HCT116 (cell line): ENCODE data around the gene ALB. TPM values are rescaled to one million over a fixed set of nuclear protein-coding genes. Genes with fewer than 3 reads are reported as not detected.

Experiments used
- ATAC-seq: fragments of 200-7000 bp; cut with Tn5 transposase; 2 replicates; pipeline ENCODE4 v1.9.1; 2020; ENCODE audit warnings: mild to moderate bottlenecking, moderate library complexity
- BruUV-seq: library from RNA; stranded (reverse); fragments of 400-500 nt; replicated peaks from 2 replicates; lab custom pipeline; 2021; lab: Mats Ljungman, UMichigan
- CTCF ChIA-PET: fragments of 300-600 bp; sonication (Branson Sonifier 250); formaldehyde crosslinking; loops from one replicate; lab custom pipeline; 2021; ENCODE audit warnings: antibody characterized with exemption; lab: Charles Lee
- POLR2A ChIA-PET: fragments of 300-600, 350-600 bp; sonication (Branson Sonifier 250); formaldehyde crosslinking; loops from one replicate; lab custom pipeline; 2021; ENCODE audit warnings: antibody characterized with exemption; lab: Charles Lee
- RAD21 ChIA-PET, 2 experiments: fragments of 300-600 bp; sonication (Branson Sonifier 250); formaldehyde crosslinking; loops; one replicate each; lab custom pipeline; 2023; ENCODE audit warnings: low total read pairs in 2 of 2; ENCODE audit not compliant: uncharacterized antibody in 2 of 2, unreplicated experiment in 2 of 2, low non-redundant PET in 1 of 2; lab: Charles Lee
- DNase-seq: peaks from one replicate; pipeline ENCODE4 v3.0.0-alpha.2; 2010; ENCODE audit warnings: low read depth, low spot score
- H2AFZ ChIP-seq: fragments of 200-600 bp; shearing (Covaris generic), sonication (generic); 2 replicates; pipeline ENCODE4 v1.6.1; 2017; ENCODE audit warnings: low read depth, mixed run types, mixed read lengths, antibody characterized with exemption, low read length; ENCODE audit not compliant: poor library complexity, severe bottlenecking
- H3K27ac ChIP-seq: 2 replicates; pipeline ENCODE4 v1.5.1; 2012; ENCODE audit warnings: low read depth, low read length
- H3K27me3 ChIP-seq: fragments of 200-600 bp; sonication (generic); 2 replicates; pipeline ENCODE4 v1.6.1; 2016; ENCODE audit warnings: mixed run types, low read length, mixed read lengths; ENCODE audit not compliant: insufficient read depth
- H3K36me3 ChIP-seq, 2 experiments: fragments of 200-500 bp in 1 of 2; fragments of 200-600 bp in 1 of 2; sonication (Bioruptor generic) in 1 of 2; sonication (generic) in 1 of 2; 2 replicates each; pipeline versions ENCODE4 v1.5.1 to v1.6.1; 2014 to 2016; ENCODE audit warnings: low read length in 2 of 2, inconsistent platforms in 1 of 2, mixed read lengths in 1 of 2, mixed run types in 1 of 2; ENCODE audit not compliant: insufficient read depth in 2 of 2, control insufficient read depth in 1 of 2
- H3K4me1 ChIP-seq, 2 experiments: fragments of 200-600 bp in 1 of 2; sonication (generic) in 1 of 2; 2 replicates each; pipeline versions ENCODE4 v1.5.1 to v1.6.1; 2012 to 2017; ENCODE audit warnings: low read length in 2 of 2, inconsistent platforms in 1 of 2, mild to moderate bottlenecking in 1 of 2, mixed read lengths in 1 of 2, mixed run types in 1 of 2, moderate library complexity in 1 of 2; ENCODE audit not compliant: insufficient read depth in 2 of 2, control insufficient read depth in 1 of 2
- H3K4me2 ChIP-seq: fragments of 200-600 bp; sonication (generic); 2 replicates; pipeline ENCODE4 v1.6.1; 2017; ENCODE audit warnings: mixed run types, low read length, mixed read lengths
- H3K4me3 ChIP-seq, 2 experiments: fragments of 200-600 bp in 1 of 2; sonication (generic) in 1 of 2; replicated peaks in 1 of 2; 2 replicates each; pipeline ENCODE4 v1.5.1; 2011 to 2016; ENCODE audit warnings: low read length in 2 of 2, control low read depth in 1 of 2, low read depth in 1 of 2, mild to moderate bottlenecking in 1 of 2, mixed read lengths in 1 of 2, mixed run types in 1 of 2
- H3K79me2 ChIP-seq: fragments of 200-600 bp; sonication (generic); 2 replicates; pipeline ENCODE4 v1.6.1; 2017; ENCODE audit warnings: mild to moderate bottlenecking, mixed run types, low read length, moderate library complexity, mixed read lengths; ENCODE audit not compliant: insufficient read depth
- H3K9ac ChIP-seq: fragments of 200-600 bp; sonication (generic); 2 replicates; pipeline ENCODE4 v1.6.1; 2016; ENCODE audit warnings: low read length, mixed read lengths
- H3K9me2 ChIP-seq: fragments of 200-600 bp; sonication (generic), shearing (Covaris generic); 2 replicates; pipeline ENCODE4 v1.6.1; 2017; ENCODE audit warnings: mixed run types, mild to moderate bottlenecking, moderate library complexity; ENCODE audit not compliant: insufficient read depth
- H3K9me3 ChIP-seq, 2 experiments: fragments of 200-500 bp in 1 of 2; fragments of 200-600 bp in 1 of 2; sonication (Bioruptor generic) in 1 of 2; sonication (generic) in 1 of 2; 2 replicates each; pipeline ENCODE4 v1.6.1; 2014 to 2017; ENCODE audit warnings: low read length in 2 of 2, mixed read lengths in 2 of 2, inconsistent platforms in 1 of 2, low read depth in 1 of 2, mild to moderate bottlenecking in 1 of 2, mixed run types in 1 of 2, moderate library complexity in 1 of 2; ENCODE audit not compliant: control insufficient read depth in 1 of 2, insufficient read depth in 1 of 2
- H4K20me1 ChIP-seq: fragments of 200-600 bp; sonication (generic), shearing (Covaris generic); 2 replicates; pipeline ENCODE4 v1.6.1; 2017; ENCODE audit warnings: mixed run types, mild to moderate bottlenecking, moderate library complexity; ENCODE audit not compliant: insufficient read depth
- CBX3 ChIP-seq: IDR thresholded peaks from 2 replicates; pipeline ENCODE4 v1.6.1; 2012; ENCODE audit warnings: low read depth
- CTCF ChIP-seq, 3 experiments: fragments of 200-600 bp in 1 of 3; sonication (generic) in 1 of 3; IDR thresholded peaks in 2 of 3; conservative IDR thresholded peaks in 1 of 3; 2 replicates each; pipeline ENCODE4 v1.5.1; 2012 to 2017; ENCODE audit warnings: low read depth in 2 of 3, low read length in 2 of 3, antibody characterized with exemption in 1 of 3, borderline replicate concordance in 1 of 3, control low read depth in 1 of 3, mild to moderate bottlenecking in 1 of 3, mixed read lengths in 1 of 3, mixed run types in 1 of 3, moderate library complexity in 1 of 3; ENCODE audit not compliant: insufficient read depth in 1 of 3
- EGR1 ChIP-seq: IDR thresholded peaks from 2 replicates; pipeline ENCODE4 v1.6.1; 2012; ENCODE audit warnings: low read depth
- ELF1 ChIP-seq: IDR thresholded peaks from 2 replicates; pipeline ENCODE4 v1.6.1; 2012; ENCODE audit warnings: low read depth, borderline replicate concordance
- EZH2 ChIP-seq: fragments of 200-600 bp; sonication (generic); IDR thresholded peaks from 2 replicates; pipeline ENCODE4 v1.6.1; 2017; ENCODE audit warnings: antibody characterized with exemption, mixed run types
- EZH2phosphoT487 ChIP-seq: fragments of 200-600 bp; IDR thresholded peaks from 2 replicates; pipeline ENCODE4 v1.6.1; 2018; ENCODE audit warnings: antibody characterized with exemption, borderline replicate concordance
- FOSL1 ChIP-seq: IDR thresholded peaks from 2 replicates; pipeline ENCODE4 v1.6.1; 2012; ENCODE audit warnings: low read depth
- JUND ChIP-seq: IDR thresholded peaks from 2 replicates; pipeline ENCODE4 v1.6.1; 2012
- POLR2A ChIP-seq: IDR thresholded peaks from 2 replicates; pipeline ENCODE4 v1.7.0; 2011; ENCODE audit warnings: borderline replicate concordance; ENCODE audit not compliant: insufficient read depth, insufficient read length; ENCODE audit errors: extremely low read depth
- POLR2AphosphoS5 ChIP-seq: IDR thresholded peaks from 2 replicates; pipeline ENCODE4 v1.6.1; 2011; ENCODE audit warnings: mild to moderate bottlenecking, low read depth, low read length, moderate library complexity
- RAD21 ChIP-seq: IDR thresholded peaks from 2 replicates; pipeline ENCODE4 v1.6.1; 2012; ENCODE audit warnings: low read depth, mild to moderate bottlenecking
- SIN3A ChIP-seq: IDR thresholded peaks from 2 replicates; pipeline ENCODE4 v1.6.1; 2012; ENCODE audit warnings: low read depth
- SP1 ChIP-seq: IDR thresholded peaks from 2 replicates; pipeline ENCODE4 v1.6.1; 2012; ENCODE audit warnings: low read depth
- SRF ChIP-seq: IDR thresholded peaks from 2 replicates; pipeline ENCODE4 v1.6.1; 2012; ENCODE audit warnings: low read depth
- TCF7L2 ChIP-seq: IDR thresholded peaks from 2 replicates; pipeline ENCODE4 v1.7.0; 2011; ENCODE audit warnings: borderline replicate concordance, inconsistent platforms; ENCODE audit not compliant: insufficient read depth, insufficient read length; ENCODE audit errors: extremely low read depth
- YY1 ChIP-seq: IDR thresholded peaks from 2 replicates; pipeline ENCODE4 v1.6.1; 2011; ENCODE audit warnings: low read length, low read depth, moderate library complexity, mild to moderate bottlenecking; ENCODE audit not compliant: insufficient replicate concordance; ENCODE audit errors: extremely low read depth
- ZNF274 ChIP-seq: fragments of 200-500 bp; sonication (Bioruptor generic); IDR thresholded peaks from 2 replicates; pipeline ENCODE4 v1.6.1; 2014; ENCODE audit warnings: mild to moderate bottlenecking, low read depth, low read length, inconsistent platforms
- intact Hi-C: fragments of 100-400 bp; cut with micrococcal nuclease; formaldehyde crosslinking; loops from 2 replicates; pipeline ENCODE4 v1.10.0; 2022
- total RNA-seq: library from RNA; stranded (reverse); gene quantifications from one replicate; pipeline ENCODE4 v1.2.1, GENCODE V29; 2021; ENCODE audit not compliant: unreplicated experiment
- TF ChIP-seq, protein P1 (sequence below): IDR thresholded peaks from 2 replicates; pipeline ENCODE4 v1.6.1; 2012; ENCODE audit warnings: low read depth
- TF ChIP-seq, protein P2 (sequence below): IDR thresholded peaks from 2 replicates; pipeline ENCODE4 v1.6.1; 2011; ENCODE audit warnings: mild to moderate bottlenecking, low read length, moderate library complexity; ENCODE audit not compliant: insufficient replicate concordance; ENCODE audit errors: extremely low read depth
- TF ChIP-seq, protein P3 (sequence below): IDR thresholded peaks from 2 replicates; pipeline ENCODE4 v1.6.1; 2012

The ALB gene
- total RNA-seq, 1 experiment from 2014 or later, result 26.7 TPM

DNA sequence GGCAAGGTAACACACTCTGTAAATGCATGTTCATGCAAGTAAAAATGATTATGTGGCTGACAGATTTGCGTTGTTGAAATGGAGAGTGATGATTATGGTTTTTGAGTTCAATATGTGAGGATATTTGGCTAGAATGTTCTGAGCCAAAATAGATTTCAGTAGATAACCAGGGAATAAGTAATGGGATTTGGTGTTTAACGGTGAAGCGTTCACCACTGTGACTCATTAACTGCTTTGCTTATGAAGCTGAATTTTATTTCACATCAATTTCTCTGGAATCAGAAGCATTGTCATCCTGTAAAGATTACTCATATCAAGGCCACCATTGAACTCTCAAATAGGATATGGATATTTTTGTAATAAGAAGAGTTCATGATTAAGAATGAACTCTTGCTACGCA, 43.6 kb downstream of the ALB start:
- Histone ChIP-seq H3K9me3 (no peaks in the 10 kb centered on the region), H2AFZ (no peak overlapping the region), H4K20me1 (no peaks in the 10 kb centered on the region), H3K4me2 (no peak overlapping the region), H3K27me3 (no peaks in the 10 kb centered on the region), H3K4me1 (no peaks in the 10 kb centered on the region), H3K27ac (no peak overlapping the region), H3K79me2 (no peaks in the 10 kb centered on the region), H3K4me3 (no peak overlapping the region), H3K9ac (no peak overlapping the region), H3K9me2 (no peaks in the 10 kb centered on the region), H3K36me3 (no peaks in the 10 kb centered on the region)
- DNase-seq (no peak), ATAC-seq (no peak)
- ChIA-PET CTCF (no interaction called here), RAD21 (no interaction called here), POLR2A (no interaction called here)
- BruUV-seq, result no TSS peak
- no peak for TF ChIP-seq EZH2
- TF ChIP-seq, protein P1, sequence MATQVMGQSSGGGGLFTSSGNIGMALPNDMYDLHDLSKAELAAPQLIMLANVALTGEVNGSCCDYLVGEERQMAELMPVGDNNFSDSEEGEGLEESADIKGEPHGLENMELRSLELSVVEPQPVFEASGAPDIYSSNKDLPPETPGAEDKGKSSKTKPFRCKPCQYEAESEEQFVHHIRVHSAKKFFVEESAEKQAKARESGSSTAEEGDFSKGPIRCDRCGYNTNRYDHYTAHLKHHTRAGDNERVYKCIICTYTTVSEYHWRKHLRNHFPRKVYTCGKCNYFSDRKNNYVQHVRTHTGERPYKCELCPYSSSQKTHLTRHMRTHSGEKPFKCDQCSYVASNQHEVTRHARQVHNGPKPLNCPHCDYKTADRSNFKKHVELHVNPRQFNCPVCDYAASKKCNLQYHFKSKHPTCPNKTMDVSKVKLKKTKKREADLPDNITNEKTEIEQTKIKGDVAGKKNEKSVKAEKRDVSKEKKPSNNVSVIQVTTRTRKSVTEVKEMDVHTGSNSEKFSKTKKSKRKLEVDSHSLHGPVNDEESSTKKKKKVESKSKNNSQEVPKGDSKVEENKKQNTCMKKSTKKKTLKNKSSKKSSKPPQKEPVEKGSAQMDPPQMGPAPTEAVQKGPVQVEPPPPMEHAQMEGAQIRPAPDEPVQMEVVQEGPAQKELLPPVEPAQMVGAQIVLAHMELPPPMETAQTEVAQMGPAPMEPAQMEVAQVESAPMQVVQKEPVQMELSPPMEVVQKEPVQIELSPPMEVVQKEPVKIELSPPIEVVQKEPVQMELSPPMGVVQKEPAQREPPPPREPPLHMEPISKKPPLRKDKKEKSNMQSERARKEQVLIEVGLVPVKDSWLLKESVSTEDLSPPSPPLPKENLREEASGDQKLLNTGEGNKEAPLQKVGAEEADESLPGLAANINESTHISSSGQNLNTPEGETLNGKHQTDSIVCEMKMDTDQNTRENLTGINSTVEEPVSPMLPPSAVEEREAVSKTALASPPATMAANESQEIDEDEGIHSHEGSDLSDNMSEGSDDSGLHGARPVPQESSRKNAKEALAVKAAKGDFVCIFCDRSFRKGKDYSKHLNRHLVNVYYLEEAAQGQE, result no peak
- TF ChIP-seq POLR2AphosphoS5, result no peak
- TF ChIP-seq RAD21, result no peak
- no peak for TF ChIP-seq EGR1
- TF ChIP-seq JUND, result no peak
- TF ChIP-seq, protein P2, sequence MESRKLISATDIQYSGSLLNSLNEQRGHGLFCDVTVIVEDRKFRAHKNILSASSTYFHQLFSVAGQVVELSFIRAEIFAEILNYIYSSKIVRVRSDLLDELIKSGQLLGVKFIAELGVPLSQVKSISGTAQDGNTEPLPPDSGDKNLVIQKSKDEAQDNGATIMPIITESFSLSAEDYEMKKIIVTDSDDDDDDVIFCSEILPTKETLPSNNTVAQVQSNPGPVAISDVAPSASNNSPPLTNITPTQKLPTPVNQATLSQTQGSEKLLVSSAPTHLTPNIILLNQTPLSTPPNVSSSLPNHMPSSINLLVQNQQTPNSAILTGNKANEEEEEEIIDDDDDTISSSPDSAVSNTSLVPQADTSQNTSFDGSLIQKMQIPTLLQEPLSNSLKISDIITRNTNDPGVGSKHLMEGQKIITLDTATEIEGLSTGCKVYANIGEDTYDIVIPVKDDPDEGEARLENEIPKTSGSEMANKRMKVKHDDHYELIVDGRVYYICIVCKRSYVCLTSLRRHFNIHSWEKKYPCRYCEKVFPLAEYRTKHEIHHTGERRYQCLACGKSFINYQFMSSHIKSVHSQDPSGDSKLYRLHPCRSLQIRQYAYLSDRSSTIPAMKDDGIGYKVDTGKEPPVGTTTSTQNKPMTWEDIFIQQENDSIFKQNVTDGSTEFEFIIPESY, result no peak
- no peak for TF ChIP-seq ELF1
- TF ChIP-seq TCF7L2, result no peak
- TF ChIP-seq FOSL1, result no peak
- TF ChIP-seq SP1, result no peak
- TF ChIP-seq SIN3A, result no peak
- TF ChIP-seq CTCF (IDR thresholded peaks at IDR 0.05 in 2 of 3, conservative IDR thresholded peaks at IDR 0.05 in 1 of 3; ENCODE audit: borderline replicate concordance in 1 of 3, insufficient read depth in 1 of 3, low read depth in 2 of 3, low read length in 2 of 3), result no peak
- no peak for TF ChIP-seq SRF
- TF ChIP-seq YY1, result no peak
- TF ChIP-seq, protein P3, sequence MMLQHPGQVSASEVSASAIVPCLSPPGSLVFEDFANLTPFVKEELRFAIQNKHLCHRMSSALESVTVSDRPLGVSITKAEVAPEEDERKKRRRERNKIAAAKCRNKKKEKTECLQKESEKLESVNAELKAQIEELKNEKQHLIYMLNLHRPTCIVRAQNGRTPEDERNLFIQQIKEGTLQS, result no peak
- no peak for TF ChIP-seq EZH2phosphoT487
- no peak for TF ChIP-seq CBX3
- no peak for TF ChIP-seq POLR2A
- no peak for TF ChIP-seq ZNF274
- intact Hi-C loops, result loop anchor here (10.0 kb wide), 1 partner anchor 133 kb away; no protein-coding TSS in a partner anchor
